Mammary epithelial cell (primary cell): ENCODE data around the gene PES1.
"Not testable (repeated sequence)": the region's sequence is repeated elsewhere in the genome, so short reads cannot be mapped to it uniquely, and the experiment has no call there.

ENCODE experiments used
- CTCF ChIP-seq, 2 donors: IDR thresholded peaks in 1 of 2; conservative IDR thresholded peaks in 1 of 2; 2 replicates each; pipeline ENCODE4 v1.5.1; 2011 to 2012; ENCODE audit warnings: inconsistent platforms in 2 of 2, low read length in 2 of 2, mild to moderate bottlenecking in 2 of 2, control low read depth in 1 of 2, low read depth in 1 of 2; ENCODE audit not compliant: insufficient read depth in 1 of 2; ENCODE audit errors: extremely low read depth in 1 of 2
- EZH2 ChIP-seq: IDR thresholded peaks from 2 replicates; pipeline ENCODE4 v1.6.1; 2012; ENCODE audit warnings: low read length, inconsistent platforms, borderline replicate concordance

GRCh38 chr22:30619909-30620308, 28.2 kb upstream of the PES1 start:
- TF ChIP-seq CTCF (conservative IDR thresholded peaks at IDR 0.05 in 1 of 2, IDR thresholded peaks at IDR 0.05 in 1 of 2; ENCODE audit: extremely low read depth in 1 of 2, insufficient read depth in 1 of 2, low read depth in 1 of 2, low read length in 2 of 2); EZH2: not testable (repeated sequence)
